Epithelial cell of prostate (primary cell): ENCODE results near the gene PNN.
A peak's percentile ranks its signal among the peaks of the same experiment; 100 is the strongest.
"Not testable (repeated sequence)": the region's sequence is repeated elsewhere in the genome, so short reads cannot be mapped to it uniquely, and the experiment has no call there.

ENCODE experiments used
- DNase-seq: peaks from one replicate; pipeline ENCODE4 v3.0.0-alpha.2; 2011; ENCODE audit warnings: low read depth, low spot score
- H3K27ac ChIP-seq: fragments of 450-650 bp; 2 replicates; pipeline ENCODE4 v1.5.1; 2017; ENCODE audit warnings: mild to moderate bottlenecking

Gene PNN

DNA sequence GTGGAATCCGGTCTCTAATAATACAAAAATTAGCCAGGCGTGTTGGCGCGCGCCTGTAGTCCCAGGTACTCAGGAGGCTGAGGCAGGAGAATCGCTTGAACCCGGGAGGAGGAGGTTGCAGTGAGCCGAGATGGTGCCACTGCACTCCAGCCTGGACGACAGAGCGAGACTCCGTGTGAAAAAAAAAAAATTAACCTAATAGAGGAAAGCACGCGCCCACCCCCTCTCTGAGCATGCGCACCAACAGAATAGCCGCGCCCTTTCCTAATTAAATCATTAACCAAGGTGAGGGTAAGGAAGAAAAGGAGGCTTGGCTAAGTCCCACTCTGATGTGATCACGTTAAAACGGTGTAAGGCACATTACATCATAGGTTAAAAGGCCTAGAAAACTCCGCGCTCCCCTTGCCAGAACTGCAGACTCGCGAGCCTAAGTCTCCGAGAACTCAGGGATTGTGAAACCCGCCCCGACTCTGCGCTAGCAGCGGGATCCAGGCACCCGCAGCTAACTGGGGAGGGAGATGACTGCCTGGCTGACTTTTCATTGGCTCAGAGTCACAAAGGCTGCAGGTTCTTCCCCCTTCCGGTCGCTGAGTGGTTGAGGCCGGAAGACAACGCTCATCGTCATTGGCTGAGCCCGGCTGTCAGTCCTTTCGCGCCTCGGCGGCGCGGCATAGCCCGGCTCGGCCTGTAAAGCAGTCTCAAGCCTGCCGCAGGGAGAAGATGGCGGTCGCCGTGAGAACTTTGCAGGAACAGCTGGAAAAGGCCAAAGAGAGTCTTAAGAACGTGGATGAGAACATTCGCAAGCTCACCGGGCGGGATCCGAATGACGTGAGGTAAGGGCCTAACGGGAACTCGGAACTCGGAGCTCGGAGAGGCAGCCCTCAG is at the start of gene PNN:
PNN (plus strand) TSS at position 695 of the 885 bp plus-strand sequence; CDS start at position 721, 26 bp downstream.
- DNase-seq, result peak; percentile 98
- H3K27ac ChIP-seq, result peak within 1 kb of the TSS; percentile 93

DNA sequence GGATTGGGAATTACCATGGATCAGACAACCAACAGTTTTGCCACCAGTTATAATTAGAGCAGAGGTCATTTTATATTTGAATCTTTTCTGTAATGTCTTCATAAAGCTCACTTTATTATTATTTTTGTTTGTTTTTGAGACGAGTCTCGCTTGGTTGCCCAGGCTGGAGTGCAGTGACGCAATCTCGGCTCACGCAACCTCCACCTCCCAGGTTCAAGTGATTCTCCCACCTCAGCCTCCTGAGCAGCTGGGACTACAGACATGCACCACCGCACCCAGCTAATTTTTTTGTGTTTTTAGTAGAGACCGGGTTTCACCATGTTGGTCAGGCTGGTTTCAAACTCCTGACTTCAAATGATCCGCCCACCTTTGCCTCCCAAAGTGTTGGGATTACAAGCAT is 37.2 kb upstream of the PNN start:
- not testable (repeated sequence) for DNase-seq, H3K27ac ChIP-seq

DNA sequence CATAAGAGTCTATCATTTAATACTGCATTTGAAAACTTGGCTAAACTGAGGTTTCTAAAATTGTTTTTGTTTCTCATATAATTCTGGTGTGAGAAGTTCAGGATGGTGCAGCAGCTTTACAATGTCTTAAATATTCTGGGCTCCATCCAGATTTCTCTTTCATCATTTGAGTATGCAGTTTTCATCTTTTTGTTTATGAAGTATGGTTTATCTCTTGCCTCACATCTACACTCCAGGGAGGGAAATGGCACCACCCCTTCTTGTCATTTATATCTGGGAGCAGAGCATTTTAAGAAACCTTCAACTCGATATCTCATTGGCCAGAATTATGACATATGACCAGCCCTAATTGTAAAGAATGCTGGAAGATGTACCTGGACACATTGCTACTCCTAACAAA is 36.6 kb upstream of the PNN start:
- DNase-seq, result no peak
- H3K27ac ChIP-seq, result no peak overlapping the region

DNA sequence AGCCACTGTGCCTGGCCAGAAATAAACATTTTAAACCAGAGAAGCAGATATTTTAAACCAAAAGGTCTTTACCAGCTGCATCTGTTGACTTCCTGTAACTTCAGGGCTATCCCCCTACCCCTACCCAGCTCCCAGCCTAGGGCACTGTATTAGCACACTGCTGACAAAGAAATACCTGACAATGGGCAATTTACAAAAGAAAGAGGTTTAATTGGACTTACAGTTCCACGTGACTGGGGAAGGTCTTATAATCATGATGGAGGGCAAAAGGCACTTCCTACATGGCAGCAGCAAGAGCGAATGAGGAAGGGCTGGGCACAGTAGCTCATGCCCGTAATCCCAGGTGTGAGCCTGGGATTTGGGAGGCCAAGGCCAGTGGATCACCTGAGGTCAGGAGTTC is 34.9 kb upstream of the PNN start:
- DNase-seq, result no peak
- H3K27ac ChIP-seq, result no peak overlapping the region

DNA sequence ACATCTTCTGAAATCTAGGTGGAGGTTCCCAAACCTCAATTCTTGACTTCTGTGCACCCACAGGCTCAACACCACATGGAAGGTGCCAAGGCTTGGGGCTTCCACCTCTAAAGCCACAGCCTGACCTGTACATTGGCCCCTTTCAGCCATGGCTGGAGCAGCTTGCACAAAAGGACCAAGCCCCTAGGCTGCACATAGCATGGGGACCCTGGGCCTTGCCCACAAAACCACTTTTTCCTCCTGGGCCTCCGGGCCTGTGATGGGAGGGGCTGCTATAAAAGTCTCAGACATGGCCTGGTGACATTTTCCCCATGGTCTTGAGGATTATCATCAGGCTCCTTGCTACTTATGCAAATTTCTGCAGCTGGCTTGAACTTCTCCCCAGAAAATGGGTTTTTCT is 33.4 kb upstream of the PNN start:
- not testable (repeated sequence) for DNase-seq, H3K27ac ChIP-seq

DNA sequence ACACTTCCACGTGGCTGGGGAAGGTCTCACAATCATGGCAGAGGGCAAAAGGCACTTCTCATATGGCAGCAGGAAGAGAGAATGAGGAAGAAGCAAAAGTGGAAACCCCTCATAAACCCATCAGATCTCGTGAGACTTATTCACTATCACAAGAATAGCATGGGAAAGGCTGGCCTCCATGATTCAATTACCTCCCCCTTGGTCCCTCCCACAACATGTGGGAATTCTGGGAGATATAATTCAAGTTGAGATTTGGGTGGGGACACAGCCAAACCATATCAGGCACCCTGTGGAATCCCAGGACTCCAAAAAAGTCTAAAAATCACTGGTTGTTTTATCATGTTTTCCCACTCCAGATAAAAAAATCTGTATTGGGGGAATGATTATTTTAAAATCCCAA is 31.8 kb upstream of the PNN start:
- H3K27ac ChIP-seq, DNase-seq: not testable (repeated sequence)

DNA sequence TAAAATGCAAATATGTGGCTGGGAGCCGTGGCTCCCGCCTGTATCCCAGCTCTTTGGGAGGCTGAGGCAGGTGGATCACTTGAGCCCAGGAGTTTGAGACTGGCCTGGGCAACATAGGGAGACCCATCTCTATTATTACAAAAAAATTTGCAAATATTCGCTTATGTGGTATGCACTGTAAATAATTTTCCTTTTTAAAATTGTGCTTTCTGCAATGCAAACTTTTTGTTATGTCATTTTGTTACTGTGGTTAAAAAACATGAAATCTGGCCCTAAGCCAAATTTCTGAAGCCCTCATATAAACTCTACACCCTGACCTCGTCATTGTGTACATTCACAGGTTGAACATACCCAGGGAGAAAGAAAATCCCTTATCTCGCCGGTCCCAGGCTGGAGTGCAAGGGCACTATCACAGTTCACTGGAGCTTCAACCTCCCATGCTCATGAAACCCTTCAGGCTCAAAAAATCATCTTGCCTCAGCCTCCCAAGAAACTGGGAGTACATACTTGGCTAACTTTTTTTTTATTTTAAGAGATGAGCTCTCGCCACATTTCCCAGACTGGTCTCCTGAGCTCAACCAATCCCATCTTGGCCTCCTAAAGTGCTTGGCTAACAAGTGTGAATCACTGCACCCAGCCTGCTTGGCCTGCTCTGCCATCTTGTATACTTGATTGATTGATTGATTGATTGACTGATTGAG is 29.6 kb upstream of the PNN start:
- H3K27ac ChIP-seq, result no peak overlapping the region

DNA sequence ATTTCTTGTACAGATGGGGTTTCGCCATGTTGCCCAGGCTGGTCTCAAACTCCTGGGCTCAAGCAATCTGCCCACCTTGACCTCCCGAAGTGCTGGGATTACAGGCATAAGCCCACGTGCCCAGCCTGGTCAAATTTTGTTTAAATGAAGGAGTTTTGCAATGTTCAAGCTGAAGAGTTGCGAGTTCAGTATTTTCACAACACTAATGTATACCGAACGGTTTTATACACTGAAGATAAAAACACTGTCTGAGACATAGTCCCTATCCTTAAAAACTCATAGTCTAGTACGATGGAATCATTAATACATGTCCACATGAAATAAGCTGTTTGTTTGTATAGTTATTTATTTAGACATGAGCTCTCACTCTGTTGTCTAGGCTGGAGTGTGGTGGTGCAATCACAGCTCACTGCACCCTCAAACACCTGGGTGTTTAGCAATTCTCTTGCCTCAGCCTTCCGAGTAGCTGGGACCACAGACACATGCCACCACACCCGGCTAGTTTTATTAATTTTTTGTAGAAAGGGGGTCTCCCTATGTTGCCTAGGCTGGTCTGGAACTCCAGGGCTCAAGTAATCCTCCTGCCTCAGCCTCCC is 20.4 kb upstream of the PNN start:
- no peak for DNase-seq
- H3K27ac ChIP-seq, result no peak overlapping the region

More for the DNA sequence above, 29.6 kb upstream of the PNN start:
- DNase-seq, result no peak

DNA sequence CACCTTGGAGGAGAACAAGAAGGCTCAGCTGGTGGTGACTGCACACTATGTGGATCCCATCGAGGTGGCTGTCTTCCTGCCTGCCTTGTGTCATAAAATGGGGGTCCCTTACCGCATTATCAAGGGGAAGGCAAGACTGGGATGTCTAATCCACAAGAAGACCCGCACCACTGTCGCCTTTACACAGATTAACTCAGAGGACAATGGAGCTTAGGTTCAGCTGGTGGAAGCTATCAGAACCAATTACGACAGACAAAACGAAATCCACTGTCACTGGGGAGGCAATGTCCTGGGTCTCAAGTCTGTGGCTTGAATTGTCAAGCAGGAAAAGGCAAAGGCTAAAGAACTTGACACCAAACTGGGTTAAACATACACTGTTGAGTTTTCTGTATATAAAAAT is 17.6 kb upstream of the PNN start:
- DNase-seq, result no peak
- no peak overlapping the region for H3K27ac ChIP-seq

DNA sequence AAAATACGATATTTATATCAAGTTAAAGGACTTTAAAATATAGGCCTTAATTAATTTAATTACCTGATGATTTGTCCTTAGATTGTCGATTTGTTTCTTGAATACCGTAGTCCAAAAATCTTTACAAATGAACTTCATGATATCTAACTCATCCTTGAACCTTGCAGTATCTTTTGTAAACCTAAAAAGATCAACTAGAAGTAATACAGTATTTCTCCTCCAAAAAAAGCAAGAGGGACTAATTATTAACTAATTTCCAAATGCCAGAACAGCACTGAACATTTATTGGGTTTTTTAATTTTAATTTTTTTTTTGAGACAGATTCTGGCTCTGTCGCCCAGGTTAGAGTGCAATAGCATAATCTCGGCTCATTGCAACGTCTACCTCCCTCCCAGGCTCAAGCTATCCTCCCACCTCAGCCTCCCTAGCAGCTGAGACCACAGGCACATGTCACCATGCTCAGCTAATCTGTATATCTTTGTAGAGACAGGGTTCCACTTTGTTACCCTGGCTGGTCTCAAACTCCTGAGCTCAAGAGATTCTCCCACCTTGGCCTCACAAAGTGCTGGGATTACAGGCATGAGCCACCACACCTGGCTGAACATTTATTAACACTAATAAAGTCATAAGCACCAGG is 16.7 kb upstream of the PNN start:
- no peak for DNase-seq
- no peak overlapping the region for H3K27ac ChIP-seq

DNA sequence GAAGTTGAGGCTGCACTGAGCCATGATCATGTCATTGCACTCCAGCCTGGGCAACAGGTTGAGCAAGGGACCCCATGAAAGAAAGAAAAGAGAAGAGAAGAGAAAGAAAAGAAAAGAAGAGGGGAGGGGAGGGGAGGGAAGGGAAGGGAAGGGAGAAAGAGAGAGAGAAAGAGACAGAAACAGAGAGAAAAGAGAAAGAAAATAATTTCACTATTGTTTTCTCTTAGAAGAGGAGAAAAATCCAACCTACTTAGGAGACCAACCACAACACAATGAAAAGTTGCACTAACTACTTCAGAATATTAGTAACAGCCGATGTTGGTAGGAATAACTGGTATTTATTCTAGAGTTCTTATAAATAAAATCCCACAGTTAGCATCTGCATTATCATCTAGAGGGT is 14.6 kb upstream of the PNN start:
- DNase-seq, result no peak

DNA sequence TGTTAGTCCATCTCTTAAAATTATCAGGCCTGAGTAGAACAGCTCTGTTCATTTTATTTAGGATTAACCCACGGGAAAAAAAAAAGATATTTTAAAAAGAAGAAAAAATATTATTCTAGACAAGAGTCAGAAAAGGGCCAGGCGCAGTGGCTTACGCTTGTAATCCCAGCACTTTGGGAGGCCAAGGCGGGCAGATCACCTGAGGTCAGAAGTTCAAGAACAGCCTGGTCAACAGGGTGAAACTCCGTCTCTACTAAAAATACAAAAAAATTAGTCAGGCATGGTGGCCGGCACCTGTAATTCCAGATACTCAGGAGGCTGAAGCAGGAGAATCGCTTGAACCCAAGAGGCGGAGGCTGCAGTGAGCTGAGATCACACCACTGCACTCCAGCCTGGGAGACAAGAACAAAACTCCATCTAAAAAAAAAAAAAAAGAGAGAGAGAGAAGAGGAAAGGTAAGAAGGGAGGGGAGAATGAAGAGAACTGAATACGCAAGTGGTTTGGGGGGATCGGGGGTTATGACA is 7.2 kb upstream of the PNN start:
- not testable (repeated sequence) for DNase-seq, H3K27ac ChIP-seq

More for the DNA sequence above, 14.6 kb upstream of the PNN start:
- H3K27ac ChIP-seq, result no peak overlapping the region

DNA sequence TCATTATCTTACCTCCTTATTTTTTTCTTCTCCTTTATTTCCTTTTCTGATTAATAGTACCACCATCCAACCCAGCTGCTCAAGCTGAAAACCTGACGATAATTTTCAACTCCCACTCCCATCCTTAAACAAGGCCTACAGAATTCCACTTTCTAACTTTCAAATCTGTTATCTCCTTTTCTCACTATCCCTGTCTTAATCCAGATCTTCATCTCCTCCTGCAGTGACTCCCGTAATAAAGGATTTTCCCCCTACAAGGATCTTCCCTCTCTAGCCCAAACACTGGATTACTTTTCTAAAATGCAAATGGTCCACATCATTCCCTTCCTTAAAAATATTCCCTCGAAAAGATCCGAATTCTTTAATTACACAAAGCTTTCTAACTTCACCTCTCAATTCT is 6.5 kb upstream of the PNN start:
- DNase-seq, result no peak
- no peak overlapping the region for H3K27ac ChIP-seq

DNA sequence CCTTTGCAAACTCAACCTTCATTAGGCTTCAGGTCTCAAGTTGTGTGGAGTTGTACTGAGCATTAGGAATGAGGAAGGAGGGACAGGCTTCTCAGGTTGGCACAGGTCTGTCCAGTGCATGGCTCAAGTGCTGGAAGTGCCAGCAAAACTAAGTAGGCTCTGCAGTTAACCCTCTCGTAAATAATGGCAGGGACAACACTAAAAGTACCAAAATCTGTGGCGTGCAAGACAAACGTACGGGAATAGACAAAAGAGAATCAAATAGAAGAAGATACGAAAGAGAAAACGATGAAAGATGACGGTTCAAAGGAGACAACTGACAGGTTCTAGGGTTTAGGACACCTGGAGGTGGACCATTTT is 5.5 kb upstream of the PNN start:
- H3K27ac ChIP-seq, result peak overlapping the region; percentile 92
- no peak for DNase-seq

DNA sequence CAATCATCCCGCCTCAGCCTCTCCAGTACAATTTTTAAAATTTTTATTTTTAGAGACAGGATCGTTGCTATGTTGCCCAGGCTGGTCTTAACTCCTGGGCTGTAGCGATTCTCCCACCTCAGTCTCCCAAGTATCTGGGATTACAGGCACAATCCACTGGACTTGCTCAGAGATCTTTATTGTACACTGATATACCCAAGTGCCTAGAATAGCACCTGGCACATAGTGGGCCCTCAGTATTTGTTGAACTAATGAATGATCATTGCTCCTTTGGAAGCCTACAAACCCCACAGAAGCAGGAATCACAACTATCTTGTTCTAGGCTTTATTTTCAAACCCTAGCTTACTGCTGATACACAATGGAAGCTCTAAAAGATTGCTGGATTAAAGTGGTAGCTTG is 1.9 kb upstream of the PNN start:
- H3K27ac ChIP-seq, result no peak overlapping the region
- no peak for DNase-seq

DNA sequence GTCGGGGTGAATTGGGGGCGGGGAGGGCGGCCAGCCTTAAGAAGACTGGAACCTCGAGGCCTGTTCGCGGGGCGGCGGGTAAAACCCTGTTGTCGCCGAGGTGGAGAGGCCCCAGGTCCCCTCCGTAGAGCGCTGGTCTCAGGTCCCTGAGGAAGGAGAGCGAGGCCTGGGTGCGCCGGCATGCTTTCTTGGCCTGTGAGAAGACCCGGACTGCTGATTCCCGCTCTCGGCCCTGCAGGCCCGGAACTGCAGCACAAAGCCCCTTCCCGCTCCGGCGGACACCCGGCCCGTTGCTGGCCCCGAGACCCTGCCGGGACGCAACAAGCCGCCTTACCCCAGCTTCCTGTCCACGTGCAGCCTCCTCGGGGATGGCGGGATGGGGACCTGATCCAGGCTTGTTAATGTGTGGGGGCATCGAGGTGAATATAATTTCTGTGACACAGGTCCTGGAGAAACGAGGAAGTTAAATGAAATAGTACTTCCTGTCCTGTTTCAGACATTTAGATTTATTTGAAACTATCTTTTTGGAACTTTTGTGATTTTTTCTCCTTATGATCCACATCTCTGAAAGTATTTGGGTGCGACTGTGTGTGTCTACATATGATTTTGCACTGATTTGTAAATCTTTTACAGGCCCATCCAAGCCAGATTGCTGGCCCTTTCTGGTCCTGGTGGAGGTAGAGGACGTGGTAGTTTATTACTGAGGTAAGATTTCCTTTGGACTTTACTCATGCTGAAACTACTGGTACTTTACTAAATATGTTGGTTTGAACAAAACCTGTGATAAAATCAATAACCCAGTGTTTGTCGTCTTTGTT is 600 bp downstream of the PNN start:
- peak overlapping the region; percentile 93 for H3K27ac ChIP-seq
- DNase-seq, result no peak

DNA sequence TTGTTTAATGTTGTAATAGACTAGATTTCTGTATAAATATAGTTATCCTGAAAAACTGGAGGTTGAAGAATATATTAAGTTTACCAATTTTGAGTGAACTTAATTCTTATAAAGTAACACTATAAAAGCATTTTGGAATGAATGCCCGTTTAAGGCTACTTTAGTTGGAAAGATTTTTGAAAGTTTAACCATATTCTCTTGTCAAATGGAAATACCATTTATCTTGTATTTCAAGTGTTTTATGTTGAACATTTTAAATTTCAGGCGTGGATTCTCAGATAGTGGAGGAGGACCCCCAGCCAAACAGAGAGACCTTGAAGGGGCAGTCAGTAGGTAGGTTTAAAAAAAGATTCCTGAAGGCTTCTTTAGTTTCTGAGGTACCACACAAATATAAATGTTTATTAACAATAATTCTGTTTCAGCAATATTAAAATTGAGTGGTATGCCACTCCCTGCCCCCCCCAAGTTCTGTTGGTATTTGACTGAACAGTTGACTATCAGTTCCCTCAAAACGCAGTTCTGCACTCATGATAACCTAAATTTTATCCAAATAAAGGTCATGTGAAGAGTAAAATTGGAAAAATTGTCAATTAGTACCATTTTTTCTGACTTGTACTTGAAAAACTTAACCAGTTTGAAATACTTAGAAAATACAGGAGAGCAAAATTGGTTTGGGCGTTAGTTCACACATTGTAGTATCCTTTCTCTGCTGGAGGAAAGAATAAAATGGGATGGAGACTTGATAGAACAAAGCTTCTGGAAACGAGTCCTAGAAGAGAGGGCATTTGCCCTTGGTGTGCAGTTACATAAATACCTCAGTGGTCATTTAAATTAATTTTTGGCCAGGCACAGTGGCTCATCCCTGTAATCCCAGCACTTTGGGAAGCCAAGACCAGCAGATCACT is 1.5 kb downstream of the PNN start:
- peak overlapping the region; percentile 93 for H3K27ac ChIP-seq
- DNase-seq, result no peak

DNA sequence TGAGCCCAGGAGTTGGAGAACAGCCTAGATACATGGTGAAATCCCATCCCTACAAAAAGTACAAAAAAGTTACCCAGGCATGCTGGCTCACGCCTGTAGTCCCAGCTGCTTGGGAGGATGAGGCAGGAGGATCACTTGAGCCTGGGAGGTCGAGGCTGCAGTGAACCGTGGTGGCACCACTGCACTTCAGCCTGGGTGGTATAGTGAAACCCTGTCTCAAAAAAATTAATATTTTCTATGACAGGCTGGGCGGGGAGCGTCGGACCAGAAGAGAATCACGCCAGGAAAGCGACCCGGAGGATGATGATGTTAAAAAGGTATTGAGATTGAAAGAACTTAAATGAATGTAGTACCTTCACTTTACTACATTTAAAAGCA is 2.1 kb downstream of the PNN start:
- DNase-seq, result no peak
- H3K27ac ChIP-seq, result no peak overlapping the region

DNA sequence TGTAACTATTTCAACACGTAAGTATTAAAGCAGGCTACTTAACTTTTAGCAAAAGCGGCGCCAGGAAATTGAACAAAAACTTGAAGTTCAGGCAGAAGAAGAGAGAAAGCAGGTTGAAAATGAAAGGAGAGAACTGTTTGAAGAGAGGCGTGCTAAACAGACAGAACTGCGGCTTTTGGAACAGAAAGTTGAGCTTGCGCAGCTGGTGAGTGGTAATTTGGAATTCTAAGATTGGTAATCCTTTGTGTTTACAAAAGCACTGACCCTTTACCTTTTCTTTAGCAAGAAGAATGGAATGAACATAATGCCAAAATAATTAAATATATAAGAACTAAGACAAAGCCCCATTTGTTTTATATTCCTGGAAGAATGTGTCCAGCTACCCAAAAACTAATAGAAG is 4.0 kb downstream of the PNN start:
- no peak for DNase-seq
- no peak overlapping the region for H3K27ac ChIP-seq
